SK-N-SH (cell line): ENCODE results near the gene WDR48. TPM values are rescaled to one million over a fixed set of nuclear protein-coding genes. Genes with fewer than 3 reads are reported as not detected.

ENCODE experiments used
- CTCF ChIA-PET: fragments of 300-600, 350-600 bp; formaldehyde crosslinking; extraction: SDS; loops from one replicate; lab custom pipeline; 2021; lab: Yijun Ruan, JAX
- POLR2A ChIA-PET: fragments of 350-600 bp; sonication (Branson Sonifier 250); formaldehyde crosslinking; extraction: SDS; loops from one replicate; lab custom pipeline; 2020; ENCODE audit warnings: antibody characterized with exemption, inconsistent platforms; lab: Yijun Ruan, JAX
- DNase-seq: peaks from one replicate; pipeline ENCODE4 v3.0.0; 2012
- H2AFZ ChIP-seq: fragments of 200-600 bp; sonication (generic); 2 replicates; pipeline ENCODE4 v1.8.1; 2016; ENCODE audit warnings: antibody characterized with exemption, mild to moderate bottlenecking, low read depth
- H3F3A ChIP-seq: fragments of 200-600 bp; sonication (generic); replicated peaks from 2 replicates; pipeline ENCODE3; 2016; ENCODE audit warnings: antibody characterized with exemption, mild to moderate bottlenecking; ENCODE audit not compliant: insufficient read depth
- H3K27ac ChIP-seq, 2 experiments: fragments of 200-500 bp in 1 of 2; fragments of 200-600 bp in 1 of 2; sonication (Bioruptor generic) in 1 of 2; sonication (generic), shearing (Covaris generic) in 1 of 2; 2 replicates each; pipeline versions ENCODE4 v1.5.1 to v1.6.1; 2014 to 2016; ENCODE audit warnings: low read depth in 2 of 2, inconsistent platforms in 1 of 2, low read length in 1 of 2, mild to moderate bottlenecking in 1 of 2, mixed read lengths in 1 of 2
- H3K27me3 ChIP-seq: fragments of 200-600 bp; sonication (generic), shearing (Covaris generic); 2 replicates; pipeline ENCODE4 v1.6.1; 2016; ENCODE audit warnings: mixed run types; ENCODE audit not compliant: insufficient read depth
- H3K36me3 ChIP-seq, 2 experiments: fragments of 200-500 bp in 1 of 2; fragments of 200-600 bp in 1 of 2; sonication (Bioruptor generic) in 1 of 2; sonication (generic) in 1 of 2; replicated peaks in 1 of 2; 2 replicates each; pipeline versions ENCODE3 to v1.5.1; 2014 to 2016; ENCODE audit warnings: low read length in 1 of 2, mild to moderate bottlenecking in 1 of 2; ENCODE audit not compliant: insufficient read depth in 2 of 2, control insufficient read depth in 1 of 2
- H3K4me1 ChIP-seq, 2 experiments: fragments of 200-500 bp in 1 of 2; fragments of 200-600 bp in 1 of 2; sonication (Bioruptor generic) in 1 of 2; sonication (generic), shearing (Covaris generic) in 1 of 2; 2 replicates each; pipeline versions ENCODE4 v1.5.1 to v1.6.1; 2014 to 2016; ENCODE audit warnings: low read depth in 1 of 2, low read length in 1 of 2, mixed run types in 1 of 2; ENCODE audit not compliant: insufficient read depth in 2 of 2, control insufficient read depth in 1 of 2
- H3K4me2 ChIP-seq: fragments of 200-600 bp; sonication (generic), shearing (Covaris generic); 2 replicates; pipeline ENCODE4 v1.6.1; 2017; ENCODE audit warnings: mixed run types
- H3K4me3 ChIP-seq, 2 experiments: fragments of 200-500 bp in 1 of 2; fragments of 200-600 bp in 1 of 2; sonication (Bioruptor generic) in 1 of 2; sonication (generic), shearing (Covaris generic) in 1 of 2; 2 replicates each; pipeline versions ENCODE4 v1.5.1 to v1.8.1; 2014 to 2016; ENCODE audit warnings: low read depth in 2 of 2, inconsistent platforms in 1 of 2, low read length in 1 of 2, mild to moderate bottlenecking in 1 of 2, mixed read lengths in 1 of 2, moderate library complexity in 1 of 2
- H3K79me2 ChIP-seq: fragments of 200-600 bp; sonication (generic); 2 replicates; pipeline ENCODE4 v1.8.1; 2017; ENCODE audit warnings: mild to moderate bottlenecking; ENCODE audit not compliant: insufficient read depth
- H3K9ac ChIP-seq: fragments of 200-600 bp; sonication (generic); 2 replicates; pipeline ENCODE4 v1.6.1; 2017; ENCODE audit warnings: mixed run types
- H3K9me2 ChIP-seq: fragments of 200-600 bp; sonication (generic); 2 replicates; pipeline ENCODE4 v1.6.1; 2017; ENCODE audit warnings: mixed run types
- H3K9me3 ChIP-seq: fragments of 200-600 bp; sonication (generic); 2 replicates; pipeline ENCODE4 v1.6.1; 2017; ENCODE audit warnings: mixed run types, mild to moderate bottlenecking, moderate library complexity
- H4K20me1 ChIP-seq: fragments of 200-600 bp; sonication (generic); 2 replicates; pipeline ENCODE4 v1.6.1; 2017; ENCODE audit warnings: mild to moderate bottlenecking, mixed run types; ENCODE audit not compliant: insufficient read depth
- ELF1 ChIP-seq: IDR thresholded peaks from 2 replicates; pipeline ENCODE4 v1.4.0; 2012
- GABPA ChIP-seq: IDR thresholded peaks from 2 replicates; pipeline ENCODE4 v1.4.0; 2012; ENCODE audit warnings: low read depth, mild to moderate bottlenecking
- IRF3 ChIP-seq: fragments of 150-350 bp; IDR thresholded peaks from 2 replicates; pipeline ENCODE4 v1.6.1; 2016; ENCODE audit warnings: mild to moderate bottlenecking, low read depth, low read length
- MEF2A ChIP-seq: IDR thresholded peaks from 2 replicates; pipeline ENCODE4 v1.4.0; 2012; ENCODE audit warnings: low read depth, borderline replicate concordance
- NRF1 ChIP-seq: IDR thresholded peaks from 2 replicates; pipeline ENCODE4 v1.6.1; 2012; ENCODE audit warnings: low read depth, mild to moderate bottlenecking, low read length
- POLR2AphosphoS5 ChIP-seq: IDR thresholded peaks from 2 replicates; pipeline ENCODE4 v1.6.1; 2012; ENCODE audit warnings: low read depth, low read length
- TCF12 ChIP-seq: IDR thresholded peaks from 2 replicates; pipeline ENCODE4 v1.4.0; 2012
- USF2 ChIP-seq: fragments of 150-350 bp; IDR thresholded peaks from 2 replicates; pipeline ENCODE4 v1.6.1; 2017; ENCODE audit warnings: antibody characterized with exemption, low read length, low read depth, borderline replicate concordance
- WGBS: methylation state at CpG from one replicate; pipeline ENCODE4 v1.1.6; 2017; ENCODE audit warnings: low lambda C conversion rate; 5-methylcytosine and 5-hydroxymethylcytosine counted together
- polyA plus RNA-seq, 3 experiments: library from polyadenylated mRNA; depleted of rRNA; stranded (reverse); fragments of >200 nt; gene quantifications; 2 replicates each; pipeline ENCODE4 v1.2.3, GENCODE V29; 2012
- TF ChIP-seq, protein P1 (sequence below): fragments of 200-600 bp; sonication (generic); IDR thresholded peaks from 2 replicates; pipeline ENCODE4 v1.6.1; 2017; ENCODE audit warnings: antibody characterized with exemption, mild to moderate bottlenecking, moderate library complexity

Gene WDR48
- polyA plus RNA-seq, 1 of the 3 experiments (the other 2 are of a cell fraction), result 12.1 TPM

DNA sequence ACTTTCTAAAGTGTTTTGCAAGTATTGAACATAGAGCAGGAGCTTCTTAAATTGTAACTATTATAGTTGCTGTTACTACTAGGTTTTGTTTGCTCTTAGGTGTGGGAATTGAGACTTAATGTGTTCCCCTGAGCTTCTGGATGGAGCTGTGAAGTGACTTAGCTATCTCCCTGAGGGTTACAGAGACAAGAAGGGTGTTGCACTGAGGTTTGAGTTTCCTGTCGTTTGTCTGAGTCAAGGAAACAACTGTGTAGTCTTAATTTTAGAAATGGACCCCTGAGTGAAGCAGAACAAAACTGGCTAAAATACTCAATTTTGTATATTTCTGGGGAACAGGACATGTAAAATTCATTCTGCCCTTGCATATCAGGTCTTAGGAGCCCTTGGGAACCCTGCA is 76.1 kb downstream of the WDR48 start:
- CTCF ChIA-PET, result interaction anchor here (0.7 to 14.8 kb wide), 11 partner anchors 11 to 163 kb away, joined by 3 to 223 read pairs (median 6); partner anchors contain the start of gene CX3CR1
- Histone ChIP-seq H3F3A (no peaks in the 10 kb centered on the region), H3K27ac (no peak overlapping the region), H3K9ac (no peak overlapping the region), H3K79me2 (no peaks in the 10 kb centered on the region), H3K4me3 (no peak overlapping the region), H2AFZ (no peak overlapping the region), H3K4me2 (no peak overlapping the region), H3K4me1 (0 out of 4 replicates have a peak, but pooled peaks cover 0 to 6% of the 10 kb centered on the region in 2 experiments), H3K27me3 (no peaks in the 10 kb centered on the region), H4K20me1 (no peaks in the 10 kb centered on the region)
- no peak for DNase-seq
- 23% methylated on average over 1 of the region's 1 CpG for WGBS
- TF ChIP-seq USF2, result no peak
- no peak for TF ChIP-seq POLR2AphosphoS5
- TF ChIP-seq ELF1, result no peak
- no peak for TF ChIP-seq TCF12
- no peak for TF ChIP-seq GABPA
- TF ChIP-seq, protein P1, sequence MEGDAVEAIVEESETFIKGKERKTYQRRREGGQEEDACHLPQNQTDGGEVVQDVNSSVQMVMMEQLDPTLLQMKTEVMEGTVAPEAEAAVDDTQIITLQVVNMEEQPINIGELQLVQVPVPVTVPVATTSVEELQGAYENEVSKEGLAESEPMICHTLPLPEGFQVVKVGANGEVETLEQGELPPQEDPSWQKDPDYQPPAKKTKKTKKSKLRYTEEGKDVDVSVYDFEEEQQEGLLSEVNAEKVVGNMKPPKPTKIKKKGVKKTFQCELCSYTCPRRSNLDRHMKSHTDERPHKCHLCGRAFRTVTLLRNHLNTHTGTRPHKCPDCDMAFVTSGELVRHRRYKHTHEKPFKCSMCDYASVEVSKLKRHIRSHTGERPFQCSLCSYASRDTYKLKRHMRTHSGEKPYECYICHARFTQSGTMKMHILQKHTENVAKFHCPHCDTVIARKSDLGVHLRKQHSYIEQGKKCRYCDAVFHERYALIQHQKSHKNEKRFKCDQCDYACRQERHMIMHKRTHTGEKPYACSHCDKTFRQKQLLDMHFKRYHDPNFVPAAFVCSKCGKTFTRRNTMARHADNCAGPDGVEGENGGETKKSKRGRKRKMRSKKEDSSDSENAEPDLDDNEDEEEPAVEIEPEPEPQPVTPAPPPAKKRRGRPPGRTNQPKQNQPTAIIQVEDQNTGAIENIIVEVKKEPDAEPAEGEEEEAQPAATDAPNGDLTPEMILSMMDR, result no peak
- no peak for TF ChIP-seq IRF3
- no peak for TF ChIP-seq MEF2A
- TF ChIP-seq, all 33 proteins: peak for 0
- POLR2A ChIA-PET, result no interaction called here
- Histone ChIP-seq H3K36me3 (no peaks in the 10 kb centered on the region), H3K9me2 (no peaks in the 10 kb centered on the region), H3K9me3 (no peaks in the 10 kb centered on the region)

DNA sequence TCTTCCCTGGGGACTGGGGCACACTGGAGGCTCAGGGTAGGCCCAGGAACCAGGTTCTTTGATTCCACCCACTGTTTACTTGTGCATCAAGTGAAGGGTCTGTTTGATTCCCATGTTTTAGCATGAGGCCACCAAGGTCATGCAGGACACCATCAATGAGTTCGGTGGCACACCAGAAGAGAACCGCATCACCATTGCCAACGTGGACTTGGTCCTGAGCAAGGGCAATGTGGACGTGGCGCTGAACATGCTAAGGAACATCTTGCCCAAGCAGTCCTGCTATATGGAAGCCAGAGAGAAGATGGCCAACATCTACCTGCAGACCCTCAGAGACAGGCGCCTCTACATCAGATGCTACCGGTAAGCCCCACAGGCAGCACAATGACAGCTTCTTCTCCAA is 77.1 kb downstream of the WDR48 start:
- Histone ChIP-seq H3K79me2 (no peaks in the 10 kb centered on the region), H3K9me3 (no peaks in the 10 kb centered on the region), H3F3A (no peaks in the 10 kb centered on the region), H3K27ac (no peak overlapping the region), H3K9me2 (no peaks in the 10 kb centered on the region), H3K9ac (no peak overlapping the region), H4K20me1 (no peaks in the 10 kb centered on the region), H3K4me2 (no peak overlapping the region), H3K27me3 (no peaks in the 10 kb centered on the region), H3K4me3 (no peak overlapping the region), H2AFZ (no peak overlapping the region), H3K36me3 (no peaks in the 10 kb centered on the region), H3K4me1 (0 out of 4 replicates have a peak, but pooled peaks cover 0 to 6% of the 10 kb centered on the region in 2 experiments)
- POLR2A ChIA-PET, result no interaction called here
- 94% methylated on average over 7 of the region's 7 CpGs for WGBS
- TF ChIP-seq NRF1, result no peak
- DNase-seq, result no peak
- CTCF ChIA-PET, result interaction anchor here (1.4 to 14.8 kb wide), 3 partner anchors 15 to 162 kb away, joined by 3 to 223 read pairs (median 59); no protein-coding TSS in a partner anchor
